Endothelial cell of umbilical vein (primary cell): ENCODE results near the gene ASB6. TPM values are rescaled to one million over a fixed set of nuclear protein-coding genes. Genes with fewer than 3 reads are reported as not detected.

Source experiments
- BruUV-seq: library from RNA; stranded (reverse); fragments of 400-500 nt; replicated peaks from 2 replicates; lab custom pipeline; 2021; lab: Mats Ljungman, UMichigan
- CTCF ChIA-PET: fragments of 300-600, 350-600 bp; sonication (Branson Sonifier 250); formaldehyde crosslinking; loops from one replicate; lab custom pipeline; 2021; ENCODE audit warnings: antibody characterized with exemption, inconsistent platforms; lab: Charles Lee
- POLR2A ChIA-PET: fragments of 300-600, 350-600 bp; sonication (Branson Sonifier 250); formaldehyde crosslinking; loops from one replicate; lab custom pipeline; 2021; ENCODE audit warnings: antibody characterized with exemption, inconsistent platforms; lab: Charles Lee
- DNase-seq: peaks from one replicate; pipeline ENCODE4 v3.0.0-alpha.2; 2011; ENCODE audit warnings: low read depth, low spot score
- FAIRE-seq: peaks from 2 replicates; lab custom pipeline; 2011; peaks lifted over from hg19 to GRCh38; lab: Jason Lieb, UNC
- H2AFZ ChIP-seq: 2 replicates; pipeline ENCODE4 v1.6.0; 2012; ENCODE audit warnings: low read depth, low read length, control low read depth, inconsistent platforms
- H3K27ac ChIP-seq: 2 replicates; pipeline ENCODE4 v1.5.1; 2011; ENCODE audit warnings: low read depth, mild to moderate bottlenecking, control low read depth, low read length, moderate library complexity; ENCODE audit not compliant: insufficient read depth
- H3K27me3 ChIP-seq, 2 experiments: 2 replicates each; pipeline versions ENCODE4 v1.6.0 to v1.6.1; 2011; ENCODE audit warnings: low read length in 2 of 2, mixed read lengths in 1 of 2; ENCODE audit not compliant: control insufficient read depth in 2 of 2, insufficient read depth in 2 of 2
- H3K36me3 ChIP-seq, 2 experiments: 2 replicates in 1 of 2; 3 replicates in 1 of 2; pipeline ENCODE4 v1.5.1; 2011; ENCODE audit warnings: low read length in 2 of 2, mild to moderate bottlenecking in 1 of 2, moderate library complexity in 1 of 2; ENCODE audit not compliant: control insufficient read depth in 2 of 2, insufficient read depth in 2 of 2; ENCODE audit errors: extremely low read depth in 1 of 2
- H3K4me1 ChIP-seq: 3 replicates; pipeline ENCODE4 v1.5.1; 2011; ENCODE audit warnings: mild to moderate bottlenecking, low read length; ENCODE audit not compliant: control insufficient read depth, insufficient read depth; ENCODE audit errors: extremely low read depth
- H3K4me2 ChIP-seq: 2 replicates; pipeline ENCODE4 v1.6.1; 2011; ENCODE audit warnings: low read length, control low read depth, mixed read lengths; ENCODE audit not compliant: insufficient read depth
- H3K4me3 ChIP-seq, 3 experiments: fragments of 200-600 bp in 1 of 3; sonication (generic), shearing (Covaris generic) in 1 of 3; replicated peaks in 1 of 3; 2 replicates each; pipeline ENCODE4 v1.5.1; 2011 to 2016; ENCODE audit warnings: control low read depth in 3 of 3, low read length in 3 of 3, mild to moderate bottlenecking in 2 of 3, inconsistent platforms in 1 of 3, low read depth in 1 of 3, moderate library complexity in 1 of 3; ENCODE audit not compliant: insufficient read depth in 1 of 3
- H3K79me2 ChIP-seq: 2 replicates; pipeline ENCODE4 v1.6.0; 2012; ENCODE audit warnings: low read length, inconsistent platforms; ENCODE audit not compliant: control insufficient read depth, insufficient read depth
- H3K9ac ChIP-seq: replicated peaks from 2 replicates; pipeline ENCODE3; 2011; ENCODE audit warnings: low read length, control low read depth; ENCODE audit not compliant: insufficient read depth; ENCODE audit errors: extremely low read depth
- H3K9me1 ChIP-seq: replicated peaks from 3 replicates; pipeline ENCODE4 v1.6.0; 2011; ENCODE audit warnings: mild to moderate bottlenecking, low read length; ENCODE audit not compliant: control insufficient read depth, insufficient read depth; ENCODE audit errors: extremely low read depth
- H3K9me3 ChIP-seq: replicated peaks from 2 replicates; pipeline ENCODE4 v1.5.1; 2012; ENCODE audit warnings: low read length, inconsistent platforms; ENCODE audit not compliant: control insufficient read depth, insufficient read depth
- H4K20me1 ChIP-seq: replicated peaks from 2 replicates; pipeline ENCODE3; 2011; ENCODE audit warnings: mild to moderate bottlenecking, low read length; ENCODE audit not compliant: control insufficient read depth, insufficient read depth; ENCODE audit errors: extremely low read depth
- EZH2 ChIP-seq: IDR thresholded peaks from 2 replicates; pipeline ENCODE4 v1.6.1; 2012; ENCODE audit warnings: borderline replicate concordance, low read depth, mild to moderate bottlenecking, moderate library complexity, low read length, inconsistent platforms; ENCODE audit not compliant: severe bottlenecking
- FOS ChIP-seq: IDR thresholded peaks from 2 replicates; pipeline ENCODE4 v1.6.1; 2011; ENCODE audit warnings: mild to moderate bottlenecking, low read length, moderate library complexity, borderline replicate concordance; ENCODE audit not compliant: insufficient read depth
- GATA2 ChIP-seq: IDR thresholded peaks from 2 replicates; pipeline ENCODE4 v1.7.0; 2011; ENCODE audit warnings: low read depth, mild to moderate bottlenecking, moderate library complexity, mixed read lengths, low read length; ENCODE audit not compliant: insufficient read length, insufficient read depth
- JUN ChIP-seq: IDR thresholded peaks from 2 replicates; pipeline ENCODE4 v1.6.1; 2011; ENCODE audit warnings: borderline replicate concordance, low read depth; ENCODE audit not compliant: insufficient read length, insufficient read depth
- MYC ChIP-seq: IDR thresholded peaks from one replicate; pipeline ENCODE4 v1.6.1; 2011; ENCODE audit warnings: mild to moderate bottlenecking, low read depth, low read length
- POLR2A ChIP-seq: IDR thresholded peaks from 2 replicates; pipeline ENCODE4 v1.6.1; 2012; ENCODE audit warnings: low read depth, mild to moderate bottlenecking, control low read depth, low read length
- POLR2AphosphoS5 ChIP-seq: IDR thresholded peaks from 2 replicates; pipeline ENCODE4 v1.6.1; 2012; ENCODE audit warnings: low read depth, mild to moderate bottlenecking, control low read depth, low read length, moderate library complexity; ENCODE audit not compliant: insufficient read depth
- dilution Hi-C: fragments of 300-500 bp; cut with MboI; formaldehyde crosslinking; loops from one replicate; pipeline ENCODE4 v1.15.0; 2019; ENCODE audit warnings: low sequenced_read_pairs; ENCODE audit not compliant: extremely low pct_ligation_motif_present
- intact Hi-C: fragments of 100-400 bp; cut with micrococcal nuclease; formaldehyde crosslinking; loops from one replicate; pipeline ENCODE4 v1.10.0; 2022
- polyA plus RNA-seq, 4 experiments: library from polyadenylated mRNA; depleted of rRNA in 3 of 4; stranded (reverse) in 3 of 4; unstranded in 1 of 4; fragments of >200 nt; gene quantifications; 2 replicates each; pipeline versions ENCODE4 v1.2.1 to v1.2.3, GENCODE V29; 2011 to 2012; ENCODE audit warnings: missing spikeins in 1 of 4
- total RNA-seq: library from RNA; stranded (reverse); gene quantifications from 2 replicates; pipeline ENCODE4 v1.2.3, GENCODE V29; 2021
- TF ChIP-seq, protein P1 (sequence below): IDR thresholded peaks from 2 replicates; pipeline ENCODE4 v1.6.1; 2011; ENCODE audit not compliant: insufficient read depth, insufficient read length
- TF ChIP-seq, protein P2 (sequence below), 2 donors: IDR thresholded peaks; 1 replicate in 1 of 2; 2 replicates in 1 of 2; pipeline ENCODE4 v1.5.1; 2011; ENCODE audit warnings: low read length in 2 of 2, mild to moderate bottlenecking in 2 of 2, moderate library complexity in 2 of 2, control low read depth in 1 of 2, inconsistent platforms in 1 of 2, low read depth in 1 of 2; ENCODE audit not compliant: insufficient read depth in 1 of 2; ENCODE audit errors: extremely low read depth in 1 of 2

The ASB6 gene
- total and polyA plus RNA-seq, 2 donors (not counting 3 experiments of a cell fraction or from before 2014, with no cell fraction given), result 20.3 to 23.8 TPM

DNA sequence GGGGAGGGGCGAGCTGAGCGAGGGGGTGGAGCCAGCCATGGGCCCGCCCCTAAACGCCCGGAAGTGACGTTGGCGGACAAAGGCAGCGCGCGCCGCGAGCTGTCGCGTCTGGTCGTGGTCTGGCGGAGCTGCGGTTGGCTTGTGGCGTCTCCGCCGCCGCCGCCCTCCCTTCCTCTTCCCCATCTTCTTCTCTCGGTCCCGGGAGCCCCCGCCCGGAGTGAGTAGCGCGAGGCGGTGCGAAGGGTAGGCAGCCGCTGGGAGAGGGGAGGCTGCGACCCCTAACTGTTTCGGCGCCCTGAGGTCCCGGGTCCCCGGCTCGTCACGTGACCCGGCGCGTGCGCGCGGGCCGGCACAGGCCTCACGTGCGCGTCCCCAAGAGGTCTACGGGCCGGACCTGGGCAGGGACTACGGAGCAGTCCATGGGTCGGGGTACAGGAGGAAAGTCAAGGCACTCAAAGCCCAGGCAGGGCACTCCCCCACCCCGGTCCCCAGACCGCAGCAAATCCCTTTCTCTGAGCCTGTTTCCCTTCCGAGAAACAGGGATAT, 15.8 kb downstream of the ASB6 start, which contains the start of gene NTMT1:
Gene NTMT1, plus strand, starts transcription at position 85 of the 546 bp plus-strand sequence. CDS start 6,541 bp downstream, outside the sequence.
- CTCF ChIA-PET, result interaction anchor here (0.6 to 7.5 kb wide), 9 partner anchors 12 to 496 kb away, joined by 3 to 232 read pairs (median 4); partner anchors contain the start of gene IER5L

More for the DNA sequence above, 15.8 kb downstream of the ASB6 start, which contains the start of gene NTMT1:
- Histone ChIP-seq H3K4me2 (peak within 1 kb of the TSS; percentile 80), H3K27me3 (no peaks in the 10 kb centered on the region), H3K27ac (peak within 1 kb of the TSS; percentile 71), H3K9ac (peak within 1 kb of the TSS; percentile 79), H3K4me1 (peaks cover 16% of the 10 kb centered on the region), H3K36me3 (peaks cover 0 to 2% of the 10 kb centered on the region in 2 experiments), H3K4me3 (peak within 1 kb of the TSS; percentile 35 to 76 (median 71)), H4K20me1 (no peaks in the 10 kb centered on the region), H3K79me2 (peaks cover 49% of the 10 kb centered on the region), H3K9me3 (no peaks in the 10 kb centered on the region), H3K9me1 (no peaks in the 10 kb centered on the region), H2AFZ (peak within 1 kb of the TSS; percentile 2)
- POLR2A ChIA-PET, result interaction anchor here (0.6 to 1.0 kb wide), 4 partner anchors 128 to 559 kb away, joined by 3 to 5 read pairs (median 4); partner anchors contain the start of gene IER5L
- dilution Hi-C loops, result no loop called here
- no peak for TF ChIP-seq MYC
- no peak for TF ChIP-seq GATA2
- TF ChIP-seq JUN, result no peak
- TF ChIP-seq, protein P1, sequence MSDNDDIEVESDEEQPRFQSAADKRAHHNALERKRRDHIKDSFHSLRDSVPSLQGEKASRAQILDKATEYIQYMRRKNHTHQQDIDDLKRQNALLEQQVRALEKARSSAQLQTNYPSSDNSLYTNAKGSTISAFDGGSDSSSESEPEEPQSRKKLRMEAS, result peak; percentile 90
- no peak for TF ChIP-seq FOS
- TF ChIP-seq POLR2A, result peak; percentile 93
- TF ChIP-seq, protein P2, sequence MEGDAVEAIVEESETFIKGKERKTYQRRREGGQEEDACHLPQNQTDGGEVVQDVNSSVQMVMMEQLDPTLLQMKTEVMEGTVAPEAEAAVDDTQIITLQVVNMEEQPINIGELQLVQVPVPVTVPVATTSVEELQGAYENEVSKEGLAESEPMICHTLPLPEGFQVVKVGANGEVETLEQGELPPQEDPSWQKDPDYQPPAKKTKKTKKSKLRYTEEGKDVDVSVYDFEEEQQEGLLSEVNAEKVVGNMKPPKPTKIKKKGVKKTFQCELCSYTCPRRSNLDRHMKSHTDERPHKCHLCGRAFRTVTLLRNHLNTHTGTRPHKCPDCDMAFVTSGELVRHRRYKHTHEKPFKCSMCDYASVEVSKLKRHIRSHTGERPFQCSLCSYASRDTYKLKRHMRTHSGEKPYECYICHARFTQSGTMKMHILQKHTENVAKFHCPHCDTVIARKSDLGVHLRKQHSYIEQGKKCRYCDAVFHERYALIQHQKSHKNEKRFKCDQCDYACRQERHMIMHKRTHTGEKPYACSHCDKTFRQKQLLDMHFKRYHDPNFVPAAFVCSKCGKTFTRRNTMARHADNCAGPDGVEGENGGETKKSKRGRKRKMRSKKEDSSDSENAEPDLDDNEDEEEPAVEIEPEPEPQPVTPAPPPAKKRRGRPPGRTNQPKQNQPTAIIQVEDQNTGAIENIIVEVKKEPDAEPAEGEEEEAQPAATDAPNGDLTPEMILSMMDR (IDR thresholded peaks at IDR 0.05; ENCODE audit: extremely low read depth in 1 of 2, insufficient read depth in 1 of 2, low read depth in 1 of 2, low read length in 2 of 2), result no peak
- peak; percentile 97 for TF ChIP-seq POLR2AphosphoS5
- no peak for TF ChIP-seq EZH2
- peak; percentile 84 for DNase-seq
- peak; percentile 86 for FAIRE-seq
- intact Hi-C loops, result loop anchor here (2.0 kb wide), 1 partner anchor 17 kb away; the partner anchor contains the start of gene ASB6
- TSS peak; percentile 53 for BruUV-seq
